Mucosa of gallbladder (tissue), 1 donor: ENCODE data around the gene CLEC18B. TPM values are rescaled to one million over a fixed set of nuclear protein-coding genes. Genes with fewer than 3 reads are reported as not detected.

Source experiments
- total RNA-seq: library from RNA; stranded (reverse); gene quantifications from one replicate; pipeline ENCODE4 v1.2.1, GENCODE V29; 2021
- donor health status: DM: no; HTN: no; CAD: no.

CLEC18B gene
- total RNA-seq, 1 donor from 2014 or later: 6.0 TPM

Other genes with a start within 250 kb of the CLEC18B start
- 64.3 TPM for gene PSMD7, start 124.7 kb downstream of the CLEC18B start, total RNA-seq
- gene NPIPB15, start 45.2 kb downstream of the CLEC18B start, total RNA-seq: 5.6 TPM
- gene GLG1, start 185.6 kb upstream of the CLEC18B start, total RNA-seq: 229 TPM
- 22.6 TPM for gene RFWD3, start 245.4 kb upstream of the CLEC18B start, total RNA-seq